ENCODE results near the gene LCN15. TPM values are rescaled to one million over a fixed set of nuclear protein-coding genes. Genes with fewer than 3 reads are reported as not detected.

Gene LCN15
- total RNA-seq, 4 donors from 2014 or later: not detected

DNA sequence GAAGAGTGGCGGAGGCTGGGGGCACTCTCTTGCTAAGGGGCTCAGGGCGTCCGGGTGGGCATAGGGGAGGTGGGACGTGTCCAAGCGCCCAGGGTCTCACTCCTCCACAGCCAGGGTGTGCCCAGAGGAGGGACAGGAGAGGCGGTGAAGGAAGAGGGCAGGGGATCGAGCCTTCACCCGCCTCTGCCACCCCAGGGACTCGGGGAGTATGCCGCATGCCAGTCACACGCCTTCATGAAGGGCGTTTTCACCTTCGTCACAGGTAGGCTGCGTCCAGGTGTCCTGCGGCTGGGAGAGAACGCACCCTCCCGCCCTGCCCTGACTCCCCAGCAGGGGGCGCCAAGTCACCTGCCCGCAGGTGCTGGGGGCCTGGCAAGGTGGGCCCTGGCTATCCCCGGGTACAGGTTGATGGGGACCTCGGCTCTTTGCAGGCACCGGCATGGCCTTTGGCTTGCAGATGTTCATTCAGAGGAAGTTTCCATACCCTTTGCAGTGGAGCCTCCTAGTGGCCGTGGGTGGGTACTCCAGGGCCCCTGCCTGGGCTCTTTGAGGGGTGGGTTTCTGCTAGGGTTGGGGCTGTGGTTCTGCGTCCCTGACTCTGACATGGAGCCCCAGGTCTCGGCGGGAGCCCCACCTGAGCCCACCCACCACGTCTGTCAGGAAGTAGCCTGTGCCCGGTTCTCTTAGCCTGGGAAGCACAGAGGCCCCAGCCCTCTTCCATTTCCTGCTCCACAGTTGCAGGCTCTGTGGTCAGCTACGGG lies 27.4 kb upstream of the LCN15 start:
- TF ChIP-seq, protein P1, sequence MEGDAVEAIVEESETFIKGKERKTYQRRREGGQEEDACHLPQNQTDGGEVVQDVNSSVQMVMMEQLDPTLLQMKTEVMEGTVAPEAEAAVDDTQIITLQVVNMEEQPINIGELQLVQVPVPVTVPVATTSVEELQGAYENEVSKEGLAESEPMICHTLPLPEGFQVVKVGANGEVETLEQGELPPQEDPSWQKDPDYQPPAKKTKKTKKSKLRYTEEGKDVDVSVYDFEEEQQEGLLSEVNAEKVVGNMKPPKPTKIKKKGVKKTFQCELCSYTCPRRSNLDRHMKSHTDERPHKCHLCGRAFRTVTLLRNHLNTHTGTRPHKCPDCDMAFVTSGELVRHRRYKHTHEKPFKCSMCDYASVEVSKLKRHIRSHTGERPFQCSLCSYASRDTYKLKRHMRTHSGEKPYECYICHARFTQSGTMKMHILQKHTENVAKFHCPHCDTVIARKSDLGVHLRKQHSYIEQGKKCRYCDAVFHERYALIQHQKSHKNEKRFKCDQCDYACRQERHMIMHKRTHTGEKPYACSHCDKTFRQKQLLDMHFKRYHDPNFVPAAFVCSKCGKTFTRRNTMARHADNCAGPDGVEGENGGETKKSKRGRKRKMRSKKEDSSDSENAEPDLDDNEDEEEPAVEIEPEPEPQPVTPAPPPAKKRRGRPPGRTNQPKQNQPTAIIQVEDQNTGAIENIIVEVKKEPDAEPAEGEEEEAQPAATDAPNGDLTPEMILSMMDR (IDR thresholded peaks at IDR 0.05; ENCODE audit: low read depth): no peak

DNA sequence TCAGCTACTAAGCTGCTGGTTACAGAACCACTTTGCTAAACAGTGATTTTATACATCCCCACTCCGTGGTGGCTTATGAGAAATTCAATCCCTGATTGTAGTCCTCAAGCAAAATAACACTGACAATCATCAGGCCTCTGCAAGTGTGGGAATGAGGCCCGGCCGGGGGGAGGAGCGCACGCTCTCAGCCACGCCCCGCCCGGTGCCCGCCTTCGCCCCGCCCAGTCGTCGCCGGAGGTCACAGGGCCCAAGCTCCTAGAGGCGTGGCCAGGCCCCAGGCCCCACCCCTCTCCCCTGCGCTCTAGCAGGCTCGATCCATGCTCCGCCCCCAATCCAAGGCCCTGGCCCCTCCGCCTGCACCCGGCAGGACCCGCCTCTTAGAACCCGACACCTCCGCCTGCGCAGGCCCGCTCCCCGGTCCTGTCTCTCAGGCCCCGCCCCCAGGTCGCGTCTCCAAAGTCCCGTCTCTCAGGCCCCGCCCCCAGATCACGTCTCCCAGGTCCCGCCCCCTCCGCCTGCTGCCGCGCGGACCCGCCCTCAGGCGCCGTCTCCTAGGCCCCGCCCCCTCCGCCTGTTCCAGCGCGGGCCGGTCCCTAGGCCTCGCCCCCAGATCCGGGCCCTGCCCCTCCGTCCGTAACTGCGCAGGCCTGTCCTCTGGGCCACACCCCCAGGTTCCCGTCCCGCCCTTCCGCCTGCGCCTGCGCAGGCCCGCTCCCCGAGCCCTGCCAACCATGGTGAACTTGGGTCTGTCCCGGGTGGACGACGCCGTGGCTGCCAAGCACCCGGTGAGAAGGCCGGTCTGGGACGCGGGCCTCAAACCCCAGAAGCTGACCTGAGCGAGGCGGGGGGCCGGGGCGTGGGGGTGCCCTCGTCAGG lies 26.6 kb upstream of the LCN15 start, which contains the start of gene TMEM141:
Gene TMEM141 (plus strand): TSS at position 705 of the 876 bp plus-strand sequence. CDS start 27 bp downstream, at position 732.
- TF ChIP-seq, protein P1 (IDR thresholded peaks at IDR 0.05; ENCODE audit: low read depth): no peak

DNA sequence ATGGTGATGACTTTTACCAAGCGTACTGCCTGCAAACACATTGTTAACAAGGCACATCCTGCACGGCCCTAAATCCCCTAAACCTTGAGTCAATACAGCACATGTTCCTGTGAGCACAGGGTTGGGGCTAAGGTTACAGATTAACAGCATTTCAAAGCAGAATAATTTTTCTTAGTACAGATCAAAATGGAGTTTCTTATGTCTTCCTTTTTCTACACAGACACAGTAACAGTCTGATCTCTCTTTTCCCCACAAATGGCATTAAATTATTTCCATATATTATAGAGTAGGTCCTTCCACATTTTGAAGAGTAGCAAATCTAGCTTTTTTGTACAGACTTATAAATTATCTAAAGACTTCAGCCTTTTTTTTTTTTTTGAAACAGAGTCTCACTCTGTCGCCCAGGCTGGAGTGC lies 25.2 kb upstream of the LCN15 start:
- TF ChIP-seq, protein P1 (IDR thresholded peaks at IDR 0.05; ENCODE audit: low read depth): no peak

DNA sequence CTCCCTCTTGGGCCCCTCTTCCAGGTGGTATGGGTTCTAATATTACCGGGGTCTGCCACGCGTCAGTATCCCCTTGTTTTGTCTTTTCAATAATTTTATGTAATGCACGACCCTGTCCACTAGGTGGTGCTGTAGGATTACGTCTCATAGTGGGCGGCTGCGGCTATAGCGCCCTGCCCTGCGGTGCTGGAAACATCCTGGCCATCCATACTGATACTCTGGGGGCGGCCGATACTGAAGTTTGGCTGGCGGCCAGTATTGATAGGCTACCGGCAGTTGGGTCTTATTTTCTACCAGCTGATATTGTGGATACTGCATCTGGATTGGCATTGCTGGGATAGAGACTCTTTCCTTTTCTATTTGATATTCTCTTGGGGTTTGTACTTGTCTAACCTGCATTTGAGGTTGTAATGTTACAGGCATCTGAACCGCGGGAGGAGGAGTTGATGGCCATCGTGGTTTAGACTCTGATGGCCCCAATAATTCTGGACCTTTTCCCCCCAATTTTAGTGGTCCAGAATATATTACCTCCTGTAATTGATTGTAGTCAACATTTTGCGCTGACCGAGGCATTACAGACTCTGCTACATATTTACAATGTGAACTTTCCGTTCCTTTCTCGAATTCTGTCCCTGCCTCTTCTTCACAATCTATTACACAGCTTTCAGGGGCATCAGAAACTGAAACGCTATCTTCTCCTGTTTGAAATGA lies 23.5 kb upstream of the LCN15 start:
- TF ChIP-seq, protein P1 (IDR thresholded peaks at IDR 0.05; ENCODE audit: low read depth): no peak

DNA sequence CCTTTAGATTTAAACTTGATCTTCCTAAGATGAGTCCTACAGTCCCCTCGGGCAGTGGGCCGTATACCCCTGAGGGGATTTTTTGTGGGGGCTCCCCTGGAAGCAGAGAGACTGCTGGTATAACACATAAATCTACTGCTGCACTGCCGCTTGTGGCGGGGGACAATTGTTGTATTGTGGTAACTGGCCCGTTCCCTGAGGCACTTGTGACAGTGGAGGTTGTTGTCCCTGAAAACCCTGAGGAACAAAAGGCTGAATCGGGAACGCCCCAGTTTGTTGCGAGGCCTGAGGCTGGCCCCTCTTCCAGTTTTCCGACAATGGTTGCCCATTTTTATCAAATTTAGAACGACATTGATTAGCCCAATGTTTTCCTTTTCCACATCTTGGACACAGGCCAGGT lies 22.1 kb upstream of the LCN15 start:
- TF ChIP-seq, protein P1 (IDR thresholded peaks at IDR 0.05; ENCODE audit: low read depth): no peak

DNA sequence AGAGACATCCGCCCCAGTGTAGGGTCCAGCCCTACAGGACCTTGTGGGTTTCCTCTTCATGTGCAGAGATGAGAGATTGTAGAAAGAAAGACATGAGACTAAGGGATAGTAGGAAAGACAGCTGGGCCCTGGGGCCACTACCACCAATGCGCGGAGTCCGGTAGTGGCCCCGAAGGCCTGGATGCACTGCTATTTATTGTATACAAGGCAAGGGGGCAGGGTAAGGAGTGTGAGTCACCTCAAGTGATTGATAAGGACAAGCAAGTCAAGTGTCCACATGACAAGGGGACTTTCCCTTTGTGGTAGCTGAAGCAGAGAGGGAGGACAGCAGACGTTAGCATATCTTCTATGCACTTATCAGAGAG lies 20.7 kb upstream of the LCN15 start:
- TF ChIP-seq, protein P1 (IDR thresholded peaks at IDR 0.05; ENCODE audit: low read depth): no peak
